ENCODE data around the gene SHOC2. TPM values are rescaled to one million over a fixed set of nuclear protein-coding genes. Genes with fewer than 3 reads are reported as not detected.

Gene SHOC2
- total RNA-seq, 1 experiment from 2014 or later = 29.9 TPM

- H3K4me3 Mint-ChIP-seq (ENCODE audit: low read depth, unreplicated experiment) = no peak overlapping the region
- DNase-seq = no peak
- peaks cover 4% of the 10 kb centered on the region for H3K36me3 Mint-ChIP-seq (ENCODE audit: insufficient read depth, unreplicated experiment)
- no peaks in the 10 kb centered on the region for H3K27me3 Mint-ChIP-seq (ENCODE audit: unreplicated experiment)
- TF ChIP-seq CTCF (IDR thresholded peaks at IDR 0.05; ENCODE audit: unreplicated experiment) = no peak
- intact Hi-C loops (cut with micrococcal nuclease; ENCODE audit: unreplicated experiment) = no loop called here
- H3K27ac Mint-ChIP-seq (ENCODE audit: unreplicated experiment) = no peak overlapping the region
- H3K4me1 Mint-ChIP-seq (ENCODE audit: low read depth, unreplicated experiment) = peaks cover 5% of the 10 kb centered on the region
- CTCF ChIA-PET = no interaction called here
- no TSS peak for BruUV-seq (replicated peaks)
- H3K9me3 Mint-ChIP-seq (ENCODE audit: low read depth, unreplicated experiment) = no peaks in the 10 kb centered on the region
These were observed 32.0 kb downstream of the SHOC2 start for GRCh38 chr10:110951381-110951780.

GRCh38 chr10:110957606-110958005 lies 38.2 kb downstream of the SHOC2 start:
- intact Hi-C loops (cut with micrococcal nuclease; ENCODE audit: unreplicated experiment) = no loop called here
- Mint-ChIP-seq H3K27me3 (ENCODE audit: unreplicated experiment) (no peaks in the 10 kb centered on the region), H3K36me3 (ENCODE audit: insufficient read depth, unreplicated experiment) (no peaks in the 10 kb centered on the region), H3K9me3 (ENCODE audit: low read depth, unreplicated experiment) (no peaks in the 10 kb centered on the region), H3K4me3 (ENCODE audit: low read depth, unreplicated experiment) (no peak overlapping the region), H3K27ac (ENCODE audit: unreplicated experiment) (no peak overlapping the region), H3K4me1 (ENCODE audit: low read depth, unreplicated experiment) (peaks cover 2% of the 10 kb centered on the region)
- CTCF ChIA-PET = interaction anchor here (0.5 kb wide), 1 partner anchor 474 kb away, joined by 4 read pairs; no protein-coding TSS in a partner anchor
- BruUV-seq (replicated peaks) = no TSS peak
- DNase-seq = no peak
- no peak for TF ChIP-seq CTCF (IDR thresholded peaks at IDR 0.05; ENCODE audit: unreplicated experiment)

- Mint-ChIP-seq H3K4me1 (ENCODE audit: low read depth, unreplicated experiment) (peaks cover 12% of the 10 kb centered on the region), H3K4me3 (ENCODE audit: low read depth, unreplicated experiment) (no peak overlapping the region), H3K27ac (ENCODE audit: unreplicated experiment) (no peak overlapping the region), H3K27me3 (ENCODE audit: unreplicated experiment) (no peaks in the 10 kb centered on the region), H3K36me3 (ENCODE audit: insufficient read depth, unreplicated experiment) (no peaks in the 10 kb centered on the region), H3K9me3 (ENCODE audit: low read depth, unreplicated experiment) (no peaks in the 10 kb centered on the region)
- no peak for TF ChIP-seq CTCF (IDR thresholded peaks at IDR 0.05; ENCODE audit: unreplicated experiment)
- CTCF ChIA-PET = no interaction called here
- intact Hi-C loops (cut with micrococcal nuclease; ENCODE audit: unreplicated experiment) = no loop called here
- DNase-seq = no peak
- BruUV-seq (replicated peaks) = no TSS peak
These were observed 40.3 kb downstream of the SHOC2 start for GRCh38 chr10:110959379-110960332.

GRCh38 chr10:110960333-110960712 lies 40.9 kb downstream of the SHOC2 start:
- CTCF ChIA-PET = no interaction called here
- no peak for DNase-seq
- no TSS peak for BruUV-seq (replicated peaks)
- intact Hi-C loops (cut with micrococcal nuclease; ENCODE audit: unreplicated experiment) = no loop called here
- Mint-ChIP-seq H3K36me3 (ENCODE audit: insufficient read depth, unreplicated experiment) (no peaks in the 10 kb centered on the region), H3K4me3 (ENCODE audit: low read depth, unreplicated experiment) (no peak overlapping the region), H3K9me3 (ENCODE audit: low read depth, unreplicated experiment) (no peaks in the 10 kb centered on the region), H3K4me1 (ENCODE audit: low read depth, unreplicated experiment) (peaks cover 12% of the 10 kb centered on the region), H3K27ac (ENCODE audit: unreplicated experiment) (no peak overlapping the region), H3K27me3 (ENCODE audit: unreplicated experiment) (no peaks in the 10 kb centered on the region)
- TF ChIP-seq CTCF (IDR thresholded peaks at IDR 0.05; ENCODE audit: unreplicated experiment) = no peak

Measured in Calu3 (cell line).